ENCODE data around the gene ZXDC. TPM values are rescaled to one million over a fixed set of nuclear protein-coding genes. Genes with fewer than 3 reads are reported as not detected.

The ZXDC gene
- total RNA-seq, 1 experiment from 2014 or later, result 37.2 TPM

DNA sequence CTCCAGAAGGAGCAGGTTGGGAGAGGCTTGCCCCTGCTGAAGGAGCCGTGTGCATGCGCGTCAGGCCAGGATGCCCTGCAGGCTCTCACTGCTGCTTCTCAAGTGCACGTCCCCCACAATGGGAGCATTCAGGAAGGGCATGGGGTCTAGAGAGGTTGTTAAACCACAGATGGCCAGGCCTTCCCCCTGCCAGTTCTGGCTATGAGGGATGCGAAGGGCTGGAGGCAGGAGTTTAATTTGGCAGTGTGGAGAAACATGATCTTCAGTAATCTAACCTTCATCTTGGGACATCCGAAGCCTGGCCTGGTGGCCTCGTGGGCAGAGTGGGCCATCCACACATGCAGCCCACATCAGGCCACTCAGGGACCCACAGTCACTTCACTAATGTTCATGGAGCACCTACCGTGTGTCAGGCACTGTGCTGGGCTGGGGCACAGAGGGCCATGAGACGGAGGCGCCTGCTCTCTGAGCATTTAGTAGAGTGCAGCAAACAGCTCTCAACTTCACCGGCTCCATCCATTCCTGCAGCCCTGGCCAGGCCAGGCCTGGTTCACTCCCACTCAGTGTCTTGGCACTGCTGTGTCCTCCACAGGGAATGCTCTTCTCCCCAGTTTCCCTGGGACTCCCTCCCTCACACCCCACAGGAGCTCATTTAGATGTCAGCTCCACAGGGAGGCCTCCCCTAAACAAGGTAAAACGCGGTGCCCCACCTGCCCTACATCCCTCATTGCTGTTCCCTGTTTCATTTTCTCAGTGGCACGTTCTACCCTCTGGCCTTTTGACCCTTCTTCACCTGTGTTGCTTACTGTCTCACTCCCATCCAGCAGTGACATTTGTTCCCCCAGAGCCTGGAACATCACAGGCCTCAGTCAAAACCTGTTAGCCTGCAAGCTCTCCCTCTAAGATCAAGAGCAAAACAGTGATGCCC is 77.0 kb downstream of the ZXDC start:
- intact Hi-C loops (cut with micrococcal nuclease), result no loop called here
- H3K27ac Mint-ChIP-seq (ENCODE audit: low read depth, unreplicated experiment), result no peak overlapping the region
- H3K9me3 Mint-ChIP-seq (ENCODE audit: unreplicated experiment), result no peaks in the 10 kb centered on the region
- H3K27me3 Mint-ChIP-seq (ENCODE audit: insufficient read depth, unreplicated experiment), result peaks cover 28% of the 10 kb centered on the region
- DNase-seq (ENCODE audit: unreplicated experiment), result no peak
- ChIA-PET POLR2A (no interaction called here), CTCF (interaction anchor here (0.5 to 0.9 kb wide), 3 partner anchors 11 to 48 kb away, joined by 3 to 5 read pairs (median 3); no protein-coding TSS in a partner anchor)
- H3K4me3 Mint-ChIP-seq (ENCODE audit: unreplicated experiment), result no peak overlapping the region
- TF ChIP-seq, protein P1, sequence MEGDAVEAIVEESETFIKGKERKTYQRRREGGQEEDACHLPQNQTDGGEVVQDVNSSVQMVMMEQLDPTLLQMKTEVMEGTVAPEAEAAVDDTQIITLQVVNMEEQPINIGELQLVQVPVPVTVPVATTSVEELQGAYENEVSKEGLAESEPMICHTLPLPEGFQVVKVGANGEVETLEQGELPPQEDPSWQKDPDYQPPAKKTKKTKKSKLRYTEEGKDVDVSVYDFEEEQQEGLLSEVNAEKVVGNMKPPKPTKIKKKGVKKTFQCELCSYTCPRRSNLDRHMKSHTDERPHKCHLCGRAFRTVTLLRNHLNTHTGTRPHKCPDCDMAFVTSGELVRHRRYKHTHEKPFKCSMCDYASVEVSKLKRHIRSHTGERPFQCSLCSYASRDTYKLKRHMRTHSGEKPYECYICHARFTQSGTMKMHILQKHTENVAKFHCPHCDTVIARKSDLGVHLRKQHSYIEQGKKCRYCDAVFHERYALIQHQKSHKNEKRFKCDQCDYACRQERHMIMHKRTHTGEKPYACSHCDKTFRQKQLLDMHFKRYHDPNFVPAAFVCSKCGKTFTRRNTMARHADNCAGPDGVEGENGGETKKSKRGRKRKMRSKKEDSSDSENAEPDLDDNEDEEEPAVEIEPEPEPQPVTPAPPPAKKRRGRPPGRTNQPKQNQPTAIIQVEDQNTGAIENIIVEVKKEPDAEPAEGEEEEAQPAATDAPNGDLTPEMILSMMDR (IDR thresholded peaks at IDR 0.05; ENCODE audit: unreplicated experiment), result no peak
- no peaks in the 10 kb centered on the region for H3K36me3 Mint-ChIP-seq (ENCODE audit: insufficient read depth, unreplicated experiment)
- no TSS peak for BruUV-seq (replicated peaks)
- H3K4me1 Mint-ChIP-seq (ENCODE audit: insufficient read depth, unreplicated experiment), result no peaks in the 10 kb centered on the region

DNA sequence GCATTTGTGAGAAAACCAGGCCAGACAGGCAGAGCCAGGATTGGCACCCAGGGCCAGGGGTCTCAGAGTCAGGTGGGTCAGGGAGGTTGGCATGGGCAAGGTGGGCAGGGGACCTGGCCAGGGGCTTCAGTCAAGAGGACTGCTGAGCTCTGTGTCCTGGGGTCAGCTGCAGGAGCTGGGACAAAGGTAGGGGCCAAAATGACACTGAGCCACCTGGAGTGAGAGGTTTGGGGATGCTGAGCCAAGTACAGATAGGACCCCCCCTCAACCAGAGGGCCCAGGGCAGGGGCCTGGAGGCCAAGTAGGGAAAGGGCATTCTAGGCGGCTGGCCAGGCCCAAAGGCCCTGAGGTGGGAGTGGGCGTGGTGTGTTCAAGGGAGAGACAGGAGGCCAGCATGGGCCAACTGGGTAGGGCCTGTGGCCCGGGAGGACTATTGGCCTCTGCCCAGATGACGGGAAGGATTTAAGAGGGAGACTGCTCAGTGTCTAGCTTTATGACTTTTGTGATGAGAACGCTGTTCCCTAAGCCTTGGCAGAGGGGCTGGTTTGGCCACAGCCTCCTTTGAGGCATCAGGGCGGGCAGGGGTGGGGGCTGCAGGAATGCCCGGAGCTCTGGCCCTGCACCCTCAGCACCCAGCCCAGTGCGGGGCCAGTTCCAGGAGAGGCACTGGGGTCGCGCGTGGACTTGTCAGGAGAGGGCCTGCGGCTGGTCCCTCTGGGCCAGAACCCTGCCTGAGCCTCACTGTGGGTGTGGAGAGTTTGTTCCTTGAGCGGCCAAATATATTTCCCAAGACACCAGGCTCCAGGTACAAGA is 77.9 kb downstream of the ZXDC start:
- no peak overlapping the region for H3K27ac Mint-ChIP-seq (ENCODE audit: low read depth, unreplicated experiment)
- TF ChIP-seq, protein P1 (IDR thresholded peaks at IDR 0.05; ENCODE audit: unreplicated experiment), result no peak
- ChIA-PET CTCF (interaction anchor here (0.5 to 2.2 kb wide), 3 partner anchors 10 to 264 kb away, joined by 3 to 10 read pairs (median 3); no protein-coding TSS in a partner anchor), POLR2A (interaction anchor here (0.5 kb wide), 1 partner anchor 9 kb away, joined by 3 read pairs; no protein-coding TSS in a partner anchor)
- DNase-seq (ENCODE audit: unreplicated experiment), result no peak
- intact Hi-C loops (cut with micrococcal nuclease), result no loop called here
- BruUV-seq (replicated peaks), result no TSS peak
- H3K36me3 Mint-ChIP-seq (ENCODE audit: insufficient read depth, unreplicated experiment), result no peaks in the 10 kb centered on the region
- H3K9me3 Mint-ChIP-seq (ENCODE audit: unreplicated experiment), result no peaks in the 10 kb centered on the region
- no peaks in the 10 kb centered on the region for H3K4me1 Mint-ChIP-seq (ENCODE audit: insufficient read depth, unreplicated experiment)
- H3K4me3 Mint-ChIP-seq (ENCODE audit: unreplicated experiment), result no peak overlapping the region
- peaks cover 21% of the 10 kb centered on the region for H3K27me3 Mint-ChIP-seq (ENCODE audit: insufficient read depth, unreplicated experiment)

DNA sequence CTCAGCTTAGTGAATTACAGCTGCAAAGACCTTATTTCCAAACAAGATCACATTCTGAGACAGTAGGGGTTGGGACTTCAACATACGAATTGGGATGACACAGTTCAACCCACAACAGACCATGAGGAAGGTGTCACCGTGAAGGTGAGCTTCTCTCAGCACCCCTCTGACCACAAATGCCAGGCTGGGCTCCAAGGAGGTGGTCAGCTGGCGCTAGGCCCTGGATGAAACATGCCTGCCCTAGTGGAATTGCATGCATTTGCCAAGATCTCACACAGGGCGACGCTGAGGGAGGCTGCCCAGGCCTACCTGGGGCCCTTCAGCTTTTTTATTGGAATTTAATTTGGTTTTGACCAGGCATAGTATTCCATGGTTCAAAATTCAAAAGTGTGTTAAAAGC is 79.2 kb downstream of the ZXDC start:
- intact Hi-C loops (cut with micrococcal nuclease), result no loop called here

More for the DNA sequence above, 79.2 kb downstream of the ZXDC start:
- Mint-ChIP-seq H3K9me3 (ENCODE audit: unreplicated experiment) (no peaks in the 10 kb centered on the region), H3K27me3 (ENCODE audit: insufficient read depth, unreplicated experiment) (peaks cover 8% of the 10 kb centered on the region), H3K4me1 (ENCODE audit: insufficient read depth, unreplicated experiment) (no peaks in the 10 kb centered on the region), H3K27ac (ENCODE audit: low read depth, unreplicated experiment) (no peak overlapping the region), H3K36me3 (ENCODE audit: insufficient read depth, unreplicated experiment) (no peaks in the 10 kb centered on the region), H3K4me3 (ENCODE audit: unreplicated experiment) (no peak overlapping the region)
- CTCF ChIA-PET, result interaction anchor here (0.6 to 2.2 kb wide), 3 partner anchors 199 to 1149 kb away, joined by 3 to 10 read pairs (median 3); no protein-coding TSS in a partner anchor
- TF ChIP-seq, protein P1 (IDR thresholded peaks at IDR 0.05; ENCODE audit: unreplicated experiment), result no peak
- no TSS peak for BruUV-seq (replicated peaks)
- DNase-seq (ENCODE audit: unreplicated experiment), result no peak
- POLR2A ChIA-PET, result no interaction called here

Measured in MCF 10A (cell line).